MCF 10A (cell line): ENCODE data around the gene NAPB. TPM values are rescaled to one million over a fixed set of nuclear protein-coding genes. Genes with fewer than 3 reads are reported as not detected.

Experiments used
- BruUV-seq: library from RNA; stranded (reverse); fragments of 400-500 nt; replicated peaks from 2 replicates; lab custom pipeline; 2021; lab: Mats Ljungman, UMichigan
- CTCF ChIA-PET: fragments of 300-600 bp; sonication (Branson Sonifier 250); formaldehyde crosslinking; extraction: SDS; loops from one replicate; lab custom pipeline; 2021; ENCODE audit warnings: antibody characterized with exemption, inconsistent platforms; lab: Yijun Ruan, JAX
- POLR2A ChIA-PET: fragments of 300-600, 350-650 bp; sonication (Branson Sonifier 250); formaldehyde crosslinking; extraction: SDS; loops from one replicate; lab custom pipeline; 2020; ENCODE audit warnings: antibody characterized with exemption, inconsistent platforms; lab: Yijun Ruan, JAX
- DNase-seq: peaks from one replicate; pipeline ENCODE4 v3.0.0-alpha.2; 2018; ENCODE audit not compliant: unreplicated experiment
- H3K27ac Mint-ChIP-seq: one replicate; pipeline ENCODE4 v1.8.0; 2022; ENCODE audit warnings: mild to moderate bottlenecking, low read depth, mixed read lengths; ENCODE audit not compliant: unreplicated experiment
- H3K27me3 Mint-ChIP-seq: one replicate; pipeline ENCODE4 v1.8.0; 2022; ENCODE audit warnings: mixed read lengths; ENCODE audit not compliant: insufficient read depth, unreplicated experiment
- H3K36me3 Mint-ChIP-seq: one replicate; pipeline ENCODE4 v1.8.0; 2022; ENCODE audit warnings: mild to moderate bottlenecking, moderate library complexity, mixed read lengths; ENCODE audit not compliant: insufficient read depth, unreplicated experiment
- H3K4me1 Mint-ChIP-seq: one replicate; pipeline ENCODE4 v1.8.0; 2022; ENCODE audit warnings: mixed read lengths; ENCODE audit not compliant: insufficient read depth, unreplicated experiment
- H3K4me3 Mint-ChIP-seq: one replicate; pipeline ENCODE4 v1.8.0; 2022; ENCODE audit warnings: mild to moderate bottlenecking, moderate library complexity, mixed read lengths; ENCODE audit not compliant: unreplicated experiment
- H3K9me3 Mint-ChIP-seq: one replicate; pipeline ENCODE4 v1.8.0; 2022; ENCODE audit warnings: mixed read lengths; ENCODE audit not compliant: unreplicated experiment
- intact Hi-C: fragments of 100-400 bp; cut with micrococcal nuclease; formaldehyde crosslinking; loops from 2 replicates; pipeline ENCODE4 v1.14.1; 2022
- total RNA-seq: library from RNA; stranded (reverse); gene quantifications from 2 replicates; pipeline ENCODE4 v1.2.3, GENCODE V29; 2022
- TF ChIP-seq, protein P1 (sequence below): fragments of 200-600 bp; IDR thresholded peaks from one replicate; pipeline ENCODE4 v1.8.0; 2022; ENCODE audit warnings: antibody characterized with exemption, mild to moderate bottlenecking; ENCODE audit not compliant: unreplicated experiment

The NAPB gene
- total RNA-seq, 1 experiment from 2014 or later, result 9.6 TPM

DNA sequence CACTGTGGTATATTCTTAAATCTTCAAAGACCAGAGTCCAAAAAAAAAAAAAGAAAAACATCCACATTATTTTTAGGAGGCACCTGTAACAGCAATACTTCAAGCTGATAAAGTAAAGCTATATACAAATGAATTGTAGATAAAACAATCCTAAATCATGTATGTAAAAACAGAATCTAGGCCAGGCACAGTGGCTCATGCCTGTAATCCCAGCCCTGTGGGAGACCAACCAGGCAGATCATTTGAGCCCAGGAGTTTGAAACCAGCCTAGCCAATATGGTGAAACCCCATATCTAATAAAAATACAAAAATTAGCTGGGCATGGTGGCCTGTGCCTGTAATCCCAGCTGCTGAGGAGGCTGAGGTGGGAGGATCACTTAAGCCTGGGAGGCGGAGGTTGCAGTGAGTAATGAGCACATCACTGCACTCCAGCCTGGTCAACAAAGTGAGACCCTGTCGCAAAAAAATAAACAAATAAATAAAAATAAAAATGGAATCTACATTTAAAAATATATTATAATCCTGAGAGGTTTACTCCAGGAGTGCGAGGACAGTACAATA, 7.3 kb downstream of the NAPB start:
- Mint-ChIP-seq H3K27ac (no peak overlapping the region), H3K27me3 (no peaks in the 10 kb centered on the region), H3K9me3 (no peaks in the 10 kb centered on the region), H3K4me3 (no peak overlapping the region), H3K36me3 (no peaks in the 10 kb centered on the region), H3K4me1 (peaks cover 29% of the 10 kb centered on the region)
- DNase-seq, result no peak
- BruUV-seq, result no TSS peak
- intact Hi-C loops, result no loop called here
- TF ChIP-seq, protein P1, sequence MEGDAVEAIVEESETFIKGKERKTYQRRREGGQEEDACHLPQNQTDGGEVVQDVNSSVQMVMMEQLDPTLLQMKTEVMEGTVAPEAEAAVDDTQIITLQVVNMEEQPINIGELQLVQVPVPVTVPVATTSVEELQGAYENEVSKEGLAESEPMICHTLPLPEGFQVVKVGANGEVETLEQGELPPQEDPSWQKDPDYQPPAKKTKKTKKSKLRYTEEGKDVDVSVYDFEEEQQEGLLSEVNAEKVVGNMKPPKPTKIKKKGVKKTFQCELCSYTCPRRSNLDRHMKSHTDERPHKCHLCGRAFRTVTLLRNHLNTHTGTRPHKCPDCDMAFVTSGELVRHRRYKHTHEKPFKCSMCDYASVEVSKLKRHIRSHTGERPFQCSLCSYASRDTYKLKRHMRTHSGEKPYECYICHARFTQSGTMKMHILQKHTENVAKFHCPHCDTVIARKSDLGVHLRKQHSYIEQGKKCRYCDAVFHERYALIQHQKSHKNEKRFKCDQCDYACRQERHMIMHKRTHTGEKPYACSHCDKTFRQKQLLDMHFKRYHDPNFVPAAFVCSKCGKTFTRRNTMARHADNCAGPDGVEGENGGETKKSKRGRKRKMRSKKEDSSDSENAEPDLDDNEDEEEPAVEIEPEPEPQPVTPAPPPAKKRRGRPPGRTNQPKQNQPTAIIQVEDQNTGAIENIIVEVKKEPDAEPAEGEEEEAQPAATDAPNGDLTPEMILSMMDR, result no peak
- ChIA-PET POLR2A (interaction anchor here (1.1 to 10.1 kb wide), 3 partner anchors 51 to 206 kb away, joined by 3 to 261 read pairs (median 5); partner anchors contain the start of genes GZF1 and NXT1), CTCF (interaction anchor here (0.6 to 2.1 kb wide), 2 partner anchors 28 to 179 kb away, joined by 5 to 7 read pairs; no protein-coding TSS in a partner anchor)

DNA sequence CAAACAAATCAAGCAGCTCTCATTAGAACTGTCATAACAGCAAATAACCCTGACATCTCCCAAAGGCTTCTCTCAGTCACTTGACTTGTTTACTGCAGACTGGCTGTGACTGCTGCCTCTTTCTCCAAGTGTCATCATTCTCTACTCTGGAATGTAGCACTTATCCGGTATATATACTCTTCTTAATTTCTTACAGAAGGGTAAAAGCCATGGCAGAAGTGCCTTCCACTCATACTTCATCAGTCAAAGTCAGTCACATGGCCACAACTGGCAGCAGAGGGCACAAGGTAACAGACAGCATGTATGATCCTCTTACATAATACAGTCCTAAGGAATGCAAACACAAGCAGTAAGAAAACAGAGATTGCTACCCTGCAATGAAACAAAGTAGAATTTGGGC, 9.3 kb downstream of the NAPB start:
- Mint-ChIP-seq H3K4me3 (no peak overlapping the region), H3K4me1 (peaks cover 28% of the 10 kb centered on the region), H3K27ac (peak overlapping the region; percentile 1), H3K9me3 (no peaks in the 10 kb centered on the region), H3K36me3 (no peaks in the 10 kb centered on the region), H3K27me3 (no peaks in the 10 kb centered on the region)
- intact Hi-C loops, result no loop called here
- ChIA-PET POLR2A (interaction anchor here (0.6 to 2.8 kb wide), 7 partner anchors 8 to 286 kb away, joined by 3 to 13 read pairs (median 4); partner anchors contain the start of gene NXT1), CTCF (interaction anchor here (0.6 to 1.9 kb wide), 2 partner anchors 9 to 122 kb away, joined by 3 to 8 read pairs; partner anchors contain the start of gene NAPB)
- TF ChIP-seq, protein P1, result no peak
- peak; percentile 17 for DNase-seq
- no TSS peak for BruUV-seq

DNA sequence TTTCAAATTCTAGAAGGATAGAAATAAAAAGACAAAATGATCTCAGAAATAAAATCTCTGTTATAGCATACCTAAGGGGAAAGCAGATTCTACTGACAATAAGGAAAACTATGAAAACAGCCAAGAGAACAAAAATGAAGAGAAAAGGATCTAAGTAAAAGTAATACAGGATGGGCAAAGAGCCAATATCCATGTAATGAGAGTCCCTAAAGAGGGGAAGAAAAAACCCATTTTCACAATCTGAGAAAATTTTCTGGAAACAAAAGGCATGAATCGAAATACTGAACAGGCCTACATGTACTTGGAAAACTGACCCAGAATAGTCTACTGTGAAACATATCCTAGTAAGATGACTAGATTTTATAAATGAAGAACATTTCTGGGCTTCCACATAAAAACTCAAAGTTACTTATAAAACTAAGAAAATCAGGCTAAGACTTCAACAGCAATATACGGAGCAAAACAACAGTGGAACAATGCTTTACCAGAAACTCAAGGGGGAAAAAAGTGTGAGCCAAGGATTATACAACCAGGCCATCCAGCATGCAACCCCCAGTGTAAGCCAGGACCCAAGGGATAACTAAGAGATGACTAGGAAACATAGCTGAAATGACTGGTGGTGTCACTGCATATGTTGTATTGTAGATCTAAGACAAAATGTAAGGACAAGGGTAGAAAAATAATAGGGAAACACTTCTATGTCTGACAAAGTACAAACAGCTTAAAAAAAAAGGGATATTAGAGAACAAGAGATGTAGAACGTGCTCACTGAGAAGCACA, 10.2 kb downstream of the NAPB start:
- TF ChIP-seq, protein P1, result no peak
- Mint-ChIP-seq H3K4me3 (no peak overlapping the region), H3K9me3 (no peaks in the 10 kb centered on the region), H3K27ac (no peak overlapping the region), H3K4me1 (peaks cover 26% of the 10 kb centered on the region), H3K36me3 (peaks cover under 1% of the 10 kb centered on the region), H3K27me3 (no peaks in the 10 kb centered on the region)
- CTCF ChIA-PET, result interaction anchor here (0.6 to 1.9 kb wide), 5 partner anchors 7 to 1002 kb away, joined by 3 to 9 read pairs (median 4); partner anchors contain the start of gene NAPB
- BruUV-seq, result no TSS peak
- intact Hi-C loops, result no loop called here
- no peak for DNase-seq
- POLR2A ChIA-PET, result interaction anchor here (0.6 to 2.8 kb wide), 13 partner anchors 8 to 287 kb away, joined by 3 to 17 read pairs (median 4); partner anchors contain the start of genes NAPB and NXT1

DNA sequence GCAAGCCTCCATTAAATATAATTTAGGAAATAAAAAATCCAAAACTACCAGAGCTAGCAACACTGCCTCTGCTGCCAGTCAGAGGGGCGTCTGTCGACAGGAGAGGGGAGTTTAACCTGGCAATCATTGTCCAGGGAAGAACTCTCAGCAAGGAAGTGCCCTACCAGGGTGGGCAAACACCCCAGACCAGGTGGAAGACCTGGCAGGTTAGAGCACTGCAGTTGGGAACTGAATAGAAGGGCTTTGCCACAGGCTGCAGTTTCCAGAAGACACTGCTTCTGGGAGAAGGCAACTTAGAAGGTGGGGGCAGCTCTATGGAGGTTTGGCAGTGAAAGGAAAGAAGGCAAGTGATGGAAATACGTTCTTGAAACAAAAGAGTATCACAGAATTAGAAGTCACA, 11.5 kb downstream of the NAPB start:
- intact Hi-C loops, result loop anchor here (5.0 kb wide), 1 partner anchor 647 kb away; no protein-coding TSS in a partner anchor
- Mint-ChIP-seq H3K36me3 (peaks cover 6% of the 10 kb centered on the region), H3K27me3 (no peaks in the 10 kb centered on the region), H3K9me3 (no peaks in the 10 kb centered on the region), H3K27ac (no peak overlapping the region), H3K4me1 (peaks cover 24% of the 10 kb centered on the region), H3K4me3 (no peak overlapping the region)
- TF ChIP-seq, protein P1, result no peak
- CTCF ChIA-PET, result interaction anchor here (0.6 to 1.7 kb wide), 4 partner anchors 9 to 32 kb away, joined by 3 to 9 read pairs (median 4); partner anchors contain the start of gene NAPB
- POLR2A ChIA-PET, result interaction anchor here (1.0 to 2.8 kb wide), 6 partner anchors 7 to 60 kb away, joined by 3 to 17 read pairs (median 6); partner anchors contain the start of gene NXT1
- no TSS peak for BruUV-seq
- no peak for DNase-seq
